Esophagus squamous epithelium (tissue), 5 donors: ENCODE results near the gene PRKCZ. TPM values are rescaled to one million over a fixed set of nuclear protein-coding genes. Genes with fewer than 3 reads are reported as not detected.

Experiments used
- DNase-seq: peaks from one replicate; lab custom pipeline; 2025; lab: John Stamatoyannopoulos, UW
- H3K27ac ChIP-seq, 4 donors: fragments of 200-600 bp; sonication (generic); one replicate each; pipeline ENCODE4 v1.5.1; 2016 to 2019; ENCODE audit warnings: mild to moderate bottlenecking in 1 of 4
- H3K27me3 ChIP-seq, 4 donors: fragments of 200-600 bp; sonication (generic); 1 replicate in 3 of 4; 2 replicates in 1 of 4; pipeline versions ENCODE4 v1.5.1 to v1.6.0; 2017 to 2021; ENCODE audit warnings: antibody characterized with exemption in 1 of 4
- H3K36me3 ChIP-seq, 3 donors: fragments of 200-600 bp; sonication (generic); one replicate each; pipeline ENCODE4 v1.5.1; 2016 to 2019
- H3K4me1 ChIP-seq, 3 donors: fragments of 200-600 bp; sonication (generic); one replicate each; pipeline ENCODE4 v1.5.1; 2017 to 2019
- H3K4me3 ChIP-seq, 4 donors: fragments of 200-600 bp; sonication (generic); 1 replicate in 3 of 4; 2 replicates in 1 of 4; pipeline ENCODE4 v1.5.1; 2016 to 2019; ENCODE audit warnings: mild to moderate bottlenecking in 2 of 4, moderate library complexity in 1 of 4
- H3K9me3 ChIP-seq, 3 donors: fragments of 200-600 bp; sonication (generic); one replicate each; pipeline ENCODE4 v1.5.1; 2016 to 2019
- POLR2A ChIP-seq, 4 donors: fragments of 450-650 bp; IDR thresholded peaks; one replicate each; pipeline ENCODE4 v1.6.1; 2017; ENCODE audit warnings: antibody characterized with exemption in 4 of 4, mild to moderate bottlenecking in 4 of 4, moderate library complexity in 3 of 4
- WGBS, 2 donors: methylation state at CpG; one replicate each; pipeline ENCODE4 v1.1.5; 2018; 5-methylcytosine and 5-hydroxymethylcytosine counted together
- intact Hi-C: fragments of 100-400 bp; cut with DNase I; formaldehyde crosslinking; loops from one replicate; pipeline ENCODE4 v1.15.0; 2022
- total RNA-seq, 4 donors: library from RNA; depleted of rRNA; stranded (reverse); fragments of >200 nt; gene quantifications; one replicate each; pipeline ENCODE4 v1.1.0, GENCODE V29; 2016
- TF ChIP-seq, protein P1 (sequence below), 6 experiments: fragments of 450-650 bp in 4 of 6; fragments of 200-600 bp in 2 of 6; sonication (generic) in 2 of 6; IDR thresholded peaks; one replicate each; pipeline ENCODE4 v1.5.1; 2016 to 2019; ENCODE audit warnings: antibody characterized with exemption in 6 of 6, mild to moderate bottlenecking in 4 of 6, moderate library complexity in 4 of 6
- donor health status: DM: yes; HTN: yes; CAD: no.

The PRKCZ gene
- total RNA-seq, 4 donors from 2014 or later, result 14.5 to 23.8 (median 17.5) TPM

DNA sequence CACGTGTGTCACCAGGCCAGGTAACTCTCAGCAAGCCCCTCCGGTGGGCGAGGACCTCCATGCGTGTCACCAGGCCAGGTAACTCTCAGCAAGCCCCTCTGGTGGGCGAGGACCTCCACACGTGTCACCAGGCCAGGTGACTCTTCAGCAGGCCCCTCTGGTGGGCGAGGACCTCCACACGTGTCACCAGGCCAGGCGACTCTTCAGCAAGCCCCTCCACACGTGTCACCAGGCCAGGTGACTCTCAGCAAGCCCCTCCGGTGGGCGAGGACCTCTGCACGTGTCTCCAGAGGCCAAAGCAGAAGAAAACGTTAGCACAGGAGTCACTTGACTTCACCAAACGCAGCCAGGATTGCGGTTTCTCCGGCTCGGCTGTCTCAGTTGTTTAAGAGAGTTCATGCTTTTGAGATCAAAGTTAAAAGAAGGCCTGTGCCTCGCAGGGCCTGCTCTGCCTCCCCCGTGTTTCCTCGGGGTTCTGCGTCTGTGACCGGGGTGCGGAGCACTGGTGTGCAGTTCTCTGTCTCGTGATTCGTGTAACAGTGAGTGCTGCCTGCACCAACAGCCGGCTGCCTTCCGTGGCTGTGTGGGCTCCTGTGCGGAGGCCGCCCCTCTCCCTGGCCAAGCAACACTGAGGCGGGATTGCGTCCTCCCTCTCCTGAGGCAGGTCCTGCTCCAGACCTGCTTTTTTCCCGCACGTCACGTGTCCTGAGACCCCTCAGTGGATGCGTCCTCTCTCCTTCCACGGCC lies 56.6 kb downstream of the PRKCZ start:
- no peak overlapping the region for H3K27ac ChIP-seq
- DNase-seq, result no peak
- H3K4me3 ChIP-seq, result no peak overlapping the region
- no peak for TF ChIP-seq POLR2A (IDR thresholded peaks at IDR 0.05)
- 81 to 87% methylated on average over 21 to 28 of the region's 37 CpGs for WGBS, 2 donors
- H3K9me3 ChIP-seq, result no peaks in the 10 kb centered on the region
- H3K36me3 ChIP-seq, result peaks cover 0 to 49% (median 0%) of the 10 kb centered on the region in 3 donors
- H3K4me1 ChIP-seq, result peaks cover 0 to 14% (median 3%) of the 10 kb centered on the region in 3 donors
- intact Hi-C loops, result no loop called here
- peaks cover 0 to 4% (median 0%) of the 10 kb centered on the region in 4 donors for H3K27me3 ChIP-seq

GRCh38 chr1:2107586-2108212 lies 57.5 kb downstream of the PRKCZ start:
- H3K4me3 ChIP-seq, result no peak overlapping the region
- 75 to 83% methylated on average over 6 to 11 of the region's 23 CpGs for WGBS, 2 donors
- no peak for DNase-seq
- no peak overlapping the region for H3K27ac ChIP-seq
- peaks cover 0 to 14% (median 3%) of the 10 kb centered on the region in 3 donors for H3K4me1 ChIP-seq
- TF ChIP-seq POLR2A (IDR thresholded peaks at IDR 0.05), result no peak
- TF ChIP-seq, protein P1, sequence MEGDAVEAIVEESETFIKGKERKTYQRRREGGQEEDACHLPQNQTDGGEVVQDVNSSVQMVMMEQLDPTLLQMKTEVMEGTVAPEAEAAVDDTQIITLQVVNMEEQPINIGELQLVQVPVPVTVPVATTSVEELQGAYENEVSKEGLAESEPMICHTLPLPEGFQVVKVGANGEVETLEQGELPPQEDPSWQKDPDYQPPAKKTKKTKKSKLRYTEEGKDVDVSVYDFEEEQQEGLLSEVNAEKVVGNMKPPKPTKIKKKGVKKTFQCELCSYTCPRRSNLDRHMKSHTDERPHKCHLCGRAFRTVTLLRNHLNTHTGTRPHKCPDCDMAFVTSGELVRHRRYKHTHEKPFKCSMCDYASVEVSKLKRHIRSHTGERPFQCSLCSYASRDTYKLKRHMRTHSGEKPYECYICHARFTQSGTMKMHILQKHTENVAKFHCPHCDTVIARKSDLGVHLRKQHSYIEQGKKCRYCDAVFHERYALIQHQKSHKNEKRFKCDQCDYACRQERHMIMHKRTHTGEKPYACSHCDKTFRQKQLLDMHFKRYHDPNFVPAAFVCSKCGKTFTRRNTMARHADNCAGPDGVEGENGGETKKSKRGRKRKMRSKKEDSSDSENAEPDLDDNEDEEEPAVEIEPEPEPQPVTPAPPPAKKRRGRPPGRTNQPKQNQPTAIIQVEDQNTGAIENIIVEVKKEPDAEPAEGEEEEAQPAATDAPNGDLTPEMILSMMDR (IDR thresholded peaks at IDR 0.05), result no peak
- peaks cover 0 to 49% (median 0%) of the 10 kb centered on the region in 3 donors for H3K36me3 ChIP-seq
- peaks cover 0 to 4% (median 0%) of the 10 kb centered on the region in 4 donors for H3K27me3 ChIP-seq
- H3K9me3 ChIP-seq, result no peaks in the 10 kb centered on the region
- intact Hi-C loops, result no loop called here

DNA sequence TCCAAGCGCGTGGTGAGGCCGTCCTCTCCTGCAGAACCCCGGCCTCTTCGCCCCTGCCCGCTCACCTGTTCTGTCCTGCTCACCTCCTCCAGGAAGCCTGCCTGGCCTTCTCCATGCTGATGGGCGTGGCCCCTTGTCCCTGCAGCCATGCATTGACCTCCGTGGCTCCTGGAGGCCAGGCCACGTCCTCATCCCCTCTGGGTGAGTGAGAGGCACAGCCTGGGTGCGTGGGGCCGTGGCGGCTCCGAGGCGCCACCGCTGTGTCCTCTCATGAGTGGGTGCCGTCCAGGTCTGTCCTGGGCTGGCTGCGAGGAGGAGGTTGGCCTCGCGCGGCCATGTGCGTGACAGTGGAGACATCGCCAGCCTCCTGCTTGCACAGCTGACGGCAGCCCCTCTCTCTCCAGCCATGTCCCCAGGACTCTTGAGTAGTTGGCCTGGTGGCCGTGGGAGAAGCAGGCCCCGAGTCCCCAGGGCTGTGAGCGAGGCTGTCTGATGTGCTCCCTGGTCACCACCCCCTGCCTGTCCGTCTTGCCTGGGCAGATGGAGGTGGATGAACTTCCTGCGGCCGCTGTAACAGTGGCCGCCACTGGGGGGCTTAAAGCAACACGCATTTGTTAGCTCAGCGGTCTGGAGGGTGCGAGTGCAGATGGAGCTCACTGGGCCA lies 58.1 kb downstream of the PRKCZ start:
- intact Hi-C loops, result no loop called here
- Histone ChIP-seq H3K27me3 (peaks cover 0 to 4% (median 0%) of the 10 kb centered on the region in 4 donors), H3K9me3 (no peaks in the 10 kb centered on the region), H3K4me1 (peaks cover 0 to 14% (median 3%) of the 10 kb centered on the region in 3 donors), H3K4me3 (no peak overlapping the region), H3K27ac (no peak overlapping the region), H3K36me3 (peaks cover 0 to 43% (median 0%) of the 10 kb centered on the region in 3 donors)
- 65 to 98% methylated on average over 5 to 8 of the region's 33 CpGs for WGBS, 2 donors
- no peak for TF ChIP-seq POLR2A (IDR thresholded peaks at IDR 0.05)
- TF ChIP-seq, protein P1 (IDR thresholded peaks at IDR 0.05), result no peak
- no peak for DNase-seq

- TF ChIP-seq, protein P1 (IDR thresholded peaks at IDR 0.05), result no peak
- no peak for TF ChIP-seq POLR2A (IDR thresholded peaks at IDR 0.05)
- Histone ChIP-seq H3K4me1 (peaks cover 0 to 12% (median 3%) of the 10 kb centered on the region in 3 donors), H3K4me3 (no peak overlapping the region), H3K27ac (no peak overlapping the region), H3K9me3 (no peaks in the 10 kb centered on the region), H3K27me3 (peaks cover 0 to 11% (median 0%) of the 10 kb centered on the region in 4 donors), H3K36me3 (peaks cover 0 to 42% (median 0%) of the 10 kb centered on the region in 3 donors)
- 80 to 87% methylated on average over 4 to 12 of the region's 28 CpGs for WGBS, 2 donors
- DNase-seq, result no peak
- intact Hi-C loops, result no loop called here
Observed at GRCh38 chr1:2108877-2109580, 58.8 kb downstream of the PRKCZ start.

- Histone ChIP-seq H3K4me1 (peaks cover 0 to 6% (median 0%) of the 10 kb centered on the region in 3 donors), H3K36me3 (peaks cover 0 to 42% (median 0%) of the 10 kb centered on the region in 3 donors), H3K27me3 (peaks cover 0 to 12% (median 0%) of the 10 kb centered on the region in 4 donors), H3K9me3 (no peaks in the 10 kb centered on the region), H3K27ac (no peak overlapping the region), H3K4me3 (no peak overlapping the region)
- WGBS, 2 donors, result 60 to 87% methylated on average over 1 to 7 of the region's 24 CpGs
- intact Hi-C loops, result no loop called here
- no peak for DNase-seq
- TF ChIP-seq, protein P1 (IDR thresholded peaks at IDR 0.05), result no peak
- no peak for TF ChIP-seq POLR2A (IDR thresholded peaks at IDR 0.05)
Observed at GRCh38 chr1:2109581-2110021, 59.4 kb downstream of the PRKCZ start.
